Measurements from ENCODE around the gene NFIB. TPM values are rescaled to one million over a fixed set of nuclear protein-coding genes. Genes with fewer than 3 reads are reported as not detected.

Gene NFIB
- total and polyA plus RNA-seq, 2 of the 4 experiments (the other 2 are of a cell fraction) = 1.4 to 2.0 TPM

DNA sequence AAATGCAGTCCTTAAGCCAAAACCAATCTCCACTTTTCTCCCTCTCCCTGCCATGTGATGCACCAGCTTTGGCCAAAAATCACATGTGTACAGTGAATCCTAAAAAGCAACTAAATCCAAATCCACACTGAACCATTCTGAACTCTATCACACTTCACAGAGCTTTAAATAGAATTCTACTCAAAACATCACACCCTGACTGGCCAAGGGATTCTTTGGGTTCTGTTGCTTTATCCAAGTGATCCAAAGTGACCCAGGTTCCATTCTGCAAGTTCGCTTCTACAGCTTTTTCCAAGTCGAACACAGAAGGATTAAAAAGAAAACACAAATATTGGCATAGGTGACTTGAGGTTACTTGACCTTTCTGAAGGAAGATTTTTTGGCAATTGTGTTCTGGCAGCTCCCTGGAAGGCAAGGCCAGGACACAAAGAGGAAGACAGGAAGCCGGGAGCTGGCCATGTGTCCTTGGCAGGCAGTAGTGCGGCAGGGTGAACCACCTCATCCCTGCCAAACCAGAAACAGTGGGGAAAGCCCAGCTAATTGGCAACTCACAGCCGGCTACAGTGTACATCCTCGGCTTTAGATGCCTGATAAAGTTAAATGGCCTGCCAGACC, 115.0 kb downstream of the NFIB start:
- Histone ChIP-seq H3K36me3 (ENCODE audit: control insufficient read depth, insufficient read depth, low read length) (no peaks in the 10 kb centered on the region), H4K5ac (ENCODE audit: low read depth, low read length) (no peak overlapping the region), H2AK5ac (ENCODE audit: low read depth, low read length) (no peak overlapping the region), H4K8ac (ENCODE audit: low read depth in 2 of 2, low read length in 2 of 2) (no peak overlapping the region), H3K9me3 (ENCODE audit: control insufficient read depth, insufficient read depth, low read length) (no peaks in the 10 kb centered on the region), H3K27ac (ENCODE audit: insufficient read depth, low read length) (no peak overlapping the region), H2BK20ac (ENCODE audit: low read depth, low read length) (no peak overlapping the region), H2BK5ac (ENCODE audit: low read depth, low read length, poor library complexity, severe bottlenecking) (no peak overlapping the region), H3K23ac (ENCODE audit: low read depth, low read length) (no peak overlapping the region), H3K27me3 (ENCODE audit: control insufficient read depth, insufficient read depth, low read length) (no peaks in the 10 kb centered on the region; the same call in 1 of the 2 replicates), H3K56ac (ENCODE audit: extremely low read depth, insufficient read depth, low read length) (no peak overlapping the region), H3K14ac (replicated peaks; ENCODE audit: low read depth, low read length) (no peak overlapping the region), H3K4me1 (ENCODE audit: control insufficient read depth, insufficient read depth, low read length) (no peaks in the 10 kb centered on the region), H3K4me3 (ENCODE audit: insufficient read depth, low read depth, low read length) (no peak overlapping the region), H3K4ac (ENCODE audit: low read depth, low read length) (no peak overlapping the region), H2AFZ (replicated peaks; ENCODE audit: low read length, poor library complexity) (no peak overlapping the region), H3K18ac (ENCODE audit: low read depth, low read length) (no peak overlapping the region), H4K20me1 (ENCODE audit: insufficient read depth, low read length) (no peaks in the 10 kb centered on the region), H2BK15ac (ENCODE audit: low read depth, low read length) (no peak overlapping the region), H3K79me1 (ENCODE audit: low read depth in 1 of 2, low read length in 2 of 2) (no peaks in the 10 kb centered on the region), H2BK120ac (ENCODE audit: low read depth, low read length) (no peak overlapping the region), H3K9ac (ENCODE audit: low read depth, low read length) (no peak overlapping the region), H2AK9ac (replicated peaks; ENCODE audit: low read depth, low read length, poor library complexity) (no peak overlapping the region), H3K9me1 (ENCODE audit: insufficient read depth, low read length) (no peaks in the 10 kb centered on the region), H4K91ac (ENCODE audit: insufficient read depth, low read depth, low read length) (no peak overlapping the region), H3K4me2 (ENCODE audit: low read depth, low read length) (no peak overlapping the region)
- no peak for ATAC-seq (ENCODE audit: low read depth)
- CTCF ChIA-PET = interaction anchor here (0.6 kb wide), 1 partner anchor 733 kb away, joined by 5 read pairs; no protein-coding TSS in a partner anchor
- intact Hi-C loops (cut with micrococcal nuclease) = no loop called here
- in situ Hi-C loops (cut with MboI; ENCODE audit: low sequenced_read_pairs) = no loop called here
- POLR2A ChIA-PET (ENCODE audit: unreplicated experiment) = interaction anchor here (0.8 kb wide), 1 partner anchor 75 kb away, joined by 3 read pairs; no protein-coding TSS in a partner anchor
- dilution Hi-C loops (cut with HindIII; ENCODE audit: low sequenced_read_pairs, unreplicated experiment) = no loop called here
- no peak for TF ChIP-seq RCOR1 (IDR thresholded peaks at IDR 0.05; ENCODE audit: insufficient replicate concordance, low read length)
- TF ChIP-seq RAD21 (IDR thresholded peaks at IDR 0.05; ENCODE audit: low read length) = no peak
- TF ChIP-seq CHD1 (IDR thresholded peaks at IDR 0.05; ENCODE audit: low read depth, low read length) = no peak
- no peak for TF ChIP-seq POLR2A (IDR thresholded peaks at IDR 0.05; ENCODE audit: low read depth, low read length)
- TF ChIP-seq, protein P1, sequence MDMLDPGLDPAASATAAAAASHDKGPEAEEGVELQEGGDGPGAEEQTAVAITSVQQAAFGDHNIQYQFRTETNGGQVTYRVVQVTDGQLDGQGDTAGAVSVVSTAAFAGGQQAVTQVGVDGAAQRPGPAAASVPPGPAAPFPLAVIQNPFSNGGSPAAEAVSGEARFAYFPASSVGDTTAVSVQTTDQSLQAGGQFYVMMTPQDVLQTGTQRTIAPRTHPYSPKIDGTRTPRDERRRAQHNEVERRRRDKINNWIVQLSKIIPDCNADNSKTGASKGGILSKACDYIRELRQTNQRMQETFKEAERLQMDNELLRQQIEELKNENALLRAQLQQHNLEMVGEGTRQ (IDR thresholded peaks at IDR 0.05; ENCODE audit: low read depth, low read length) = no peak
- TF ChIP-seq, protein P2, sequence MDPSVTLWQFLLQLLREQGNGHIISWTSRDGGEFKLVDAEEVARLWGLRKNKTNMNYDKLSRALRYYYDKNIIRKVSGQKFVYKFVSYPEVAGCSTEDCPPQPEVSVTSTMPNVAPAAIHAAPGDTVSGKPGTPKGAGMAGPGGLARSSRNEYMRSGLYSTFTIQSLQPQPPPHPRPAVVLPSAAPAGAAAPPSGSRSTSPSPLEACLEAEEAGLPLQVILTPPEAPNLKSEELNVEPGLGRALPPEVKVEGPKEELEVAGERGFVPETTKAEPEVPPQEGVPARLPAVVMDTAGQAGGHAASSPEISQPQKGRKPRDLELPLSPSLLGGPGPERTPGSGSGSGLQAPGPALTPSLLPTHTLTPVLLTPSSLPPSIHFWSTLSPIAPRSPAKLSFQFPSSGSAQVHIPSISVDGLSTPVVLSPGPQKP (IDR thresholded peaks at IDR 0.05; ENCODE audit: borderline replicate concordance, low read depth, low read length) = no peak
- no peak for DNase-seq
- WGBS, 2 experiments (ENCODE audit: extremely low coverage in 2 of 2, insufficient read length in 1 of 2) = 60% methylated on average over 3 of the region's 6 CpGs; no CpG with 5 or more reads in 1 of the 2 experiments
- BruUV-seq (replicated peaks) = no TSS peak
